T-cell (primary cell): Measurements from ENCODE around the gene FA2H. TPM values are rescaled to one million over a fixed set of nuclear protein-coding genes. Genes with fewer than 3 reads are reported as not detected.

ENCODE experiments used
- ATAC-seq, 4 experiments: fragments of 200-7000 bp in 3 of 4; fragments of 150-1000 bp in 1 of 4; cut with Tn5 transposase; replicated peaks in 1 of 4; 1 replicate in 3 of 4; 2 replicates in 1 of 4; pipeline ENCODE4 v1.10.0; 2021; ENCODE audit warnings: moderate library complexity in 3 of 4, mild to moderate bottlenecking in 2 of 4, moderate number of reproducible peaks in 1 of 4
- CTCF ChIA-PET, 2 donors: fragments of 300-600 bp; sonication (Branson Sonifier 250); formaldehyde crosslinking; loops; one replicate each; lab custom pipeline; 2022; ENCODE audit warnings: antibody characterized with exemption in 2 of 2; lab: Charles Lee
- POLR2A ChIA-PET, 2 donors: fragments of 300-600 bp; sonication (Branson Sonifier 250); formaldehyde crosslinking; loops; one replicate each; lab custom pipeline; 2022; ENCODE audit warnings: antibody characterized with exemption in 2 of 2; lab: Charles Lee
- DNase-seq, 35 experiments: peaks; one replicate each; pipeline versions ENCODE4 v3.0.0 to v3.0.0-alpha.2; 2013 to 2023
- H3K27ac ChIP-seq: one replicate; pipeline ENCODE4 v1.5.1; 2013; ENCODE audit warnings: low read length
- H3K27me3 ChIP-seq, 2 experiments: replicated peaks in 1 of 2; 1 replicate in 1 of 2; 2 replicates in 1 of 2; pipeline versions ENCODE4 v1.6.1 to v1.7.0; 2013; ENCODE audit warnings: low read length in 1 of 2, mixed read lengths in 1 of 2; ENCODE audit not compliant: control insufficient read depth in 2 of 2, insufficient read depth in 2 of 2; ENCODE audit errors: extremely low read depth in 1 of 2
- H3K36me3 ChIP-seq, 2 donors: 1 replicate in 1 of 2; 2 replicates in 1 of 2; pipeline versions ENCODE4 v1.6.1 to v1.7.0; 2013; ENCODE audit warnings: low read length in 1 of 2; ENCODE audit not compliant: control insufficient read depth in 2 of 2, insufficient read depth in 1 of 2; ENCODE audit errors: extremely low read depth in 1 of 2
- H3K4me1 ChIP-seq, 2 experiments: 1 replicate in 1 of 2; 2 replicates in 1 of 2; pipeline versions ENCODE4 v1.6.1 to v1.7.0; 2013; ENCODE audit warnings: low read length in 2 of 2, mixed read lengths in 1 of 2; ENCODE audit not compliant: insufficient read depth in 2 of 2, control insufficient read depth in 1 of 2; ENCODE audit errors: extremely low read depth in 1 of 2
- H3K4me3 ChIP-seq, 2 donors: 1 replicate in 1 of 2; 2 replicates in 1 of 2; pipeline versions ENCODE4 v1.5.1 to v1.7.0; 2013; ENCODE audit warnings: mild to moderate bottlenecking in 2 of 2, low read length in 1 of 2, moderate library complexity in 1 of 2; ENCODE audit not compliant: control insufficient read depth in 1 of 2; ENCODE audit errors: extremely low read depth in 1 of 2
- H3K9me3 ChIP-seq: 2 replicates; pipeline ENCODE4 v1.7.0; 2013
- H3K27ac Mint-ChIP-seq, 2 donors: one replicate each; pipeline ENCODE4 v1.8.0; 2020 to 2021; ENCODE audit warnings: mild to moderate bottlenecking in 2 of 2, mixed read lengths in 2 of 2
- H3K27me3 Mint-ChIP-seq, 2 donors: one replicate each; pipeline ENCODE4 v1.8.0; 2021 to 2022; ENCODE audit warnings: mixed read lengths in 2 of 2
- H3K36me3 Mint-ChIP-seq: one replicate; pipeline ENCODE4 v1.8.0; 2021; ENCODE audit warnings: mixed read lengths
- H3K4me1 Mint-ChIP-seq, 3 donors: one replicate each; pipeline ENCODE4 v1.8.0; 2020 to 2022; ENCODE audit warnings: mixed read lengths in 3 of 3, mild to moderate bottlenecking in 1 of 3
- H3K4me3 Mint-ChIP-seq, 3 donors: one replicate each; pipeline ENCODE4 v1.8.0; 2020 to 2022; ENCODE audit warnings: mild to moderate bottlenecking in 3 of 3, mixed read lengths in 3 of 3, moderate library complexity in 3 of 3
- H3K9me3 Mint-ChIP-seq, 3 donors: one replicate each; pipeline ENCODE4 v1.8.0; 2020 to 2022; ENCODE audit warnings: mixed read lengths in 3 of 3
- WGBS: methylation state at CpG from one replicate; pipeline ENCODE4 v1.1.5; 2013; ENCODE audit warnings: missing lambda C conversion rate; ENCODE audit not compliant: insufficient coverage; 5-methylcytosine and 5-hydroxymethylcytosine counted together
- total RNA-seq, 35 experiments: library from RNA in 6 of 35; stranded (reverse) in 6 of 35; fragments of 120-200 nt in 1 of 35; gene quantifications; one replicate each; pipeline versions ENCODE4 v1.2.1 to v1.2.4 and lab custom pipeline; 2013 to 2026

FA2H gene
- total RNA-seq, 5 donors from 2014 or later (not counting 1 experiment from before 2014, with no cell fraction given) = 0.23 to 0.39 (median 0.35) TPM; not detected in 2

DNA sequence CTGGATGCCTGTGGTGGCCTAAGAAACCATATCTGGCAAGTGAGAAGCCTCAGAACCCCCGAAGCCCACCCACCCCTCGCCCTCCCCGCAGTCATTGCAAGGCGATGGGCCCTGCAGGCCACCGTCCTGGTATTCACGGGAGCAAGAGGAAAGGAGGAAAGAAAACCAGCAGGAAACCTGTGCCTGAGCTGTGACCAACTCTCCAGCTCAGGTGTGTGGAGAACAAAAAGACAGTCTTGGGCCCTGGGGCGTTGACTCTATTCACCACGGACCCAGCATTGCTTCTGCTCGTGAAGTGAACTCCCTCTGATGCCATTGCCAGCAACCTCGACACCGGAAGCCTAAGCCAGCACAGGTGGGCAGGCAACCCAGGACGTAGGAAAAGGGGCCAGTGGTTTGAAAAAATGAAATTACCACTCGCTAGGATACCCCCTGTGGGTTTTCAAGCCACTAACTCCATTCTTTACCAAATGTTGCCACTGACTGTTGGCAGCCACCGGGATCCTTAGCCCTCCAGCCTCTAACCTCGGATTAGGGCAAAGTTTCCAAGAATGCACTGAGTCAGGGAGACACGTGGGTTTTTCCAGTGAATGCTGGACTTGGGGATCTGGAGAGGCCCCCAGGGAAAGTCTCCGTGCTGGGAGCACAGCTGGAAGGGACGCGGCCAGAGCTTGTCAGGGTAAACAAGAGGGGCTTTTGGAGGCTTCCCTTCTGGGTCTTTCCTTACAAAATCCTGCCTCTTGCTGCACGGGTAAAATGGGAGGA, 25.1 kb downstream of the FA2H start:
- H3K27me3 Mint-ChIP-seq = peaks cover 6 to 8% of the 10 kb centered on the region in 2 donors
- no peaks in the 10 kb centered on the region for H3K9me3 Mint-ChIP-seq
- Histone ChIP-seq H3K27me3 (peaks cover 0 to 18% of the 10 kb centered on the region in 2 experiments), H3K27ac (no peak overlapping the region), H3K4me1 (no peaks in the 10 kb centered on the region), H3K36me3 (no peaks in the 10 kb centered on the region), H3K4me3 (no peak overlapping the region), H3K9me3 (no peaks in the 10 kb centered on the region)
- no peaks in the 10 kb centered on the region for H3K36me3 Mint-ChIP-seq
- no peak overlapping the region for H3K4me3 Mint-ChIP-seq
- ChIA-PET POLR2A (no interaction called here), CTCF (no interaction called here)
- no peak for DNase-seq
- H3K4me1 Mint-ChIP-seq = no peaks in the 10 kb centered on the region
- 75% methylated on average over 13 of the region's 20 CpGs for WGBS
- no peak overlapping the region for H3K27ac Mint-ChIP-seq
- ATAC-seq = no peak

DNA sequence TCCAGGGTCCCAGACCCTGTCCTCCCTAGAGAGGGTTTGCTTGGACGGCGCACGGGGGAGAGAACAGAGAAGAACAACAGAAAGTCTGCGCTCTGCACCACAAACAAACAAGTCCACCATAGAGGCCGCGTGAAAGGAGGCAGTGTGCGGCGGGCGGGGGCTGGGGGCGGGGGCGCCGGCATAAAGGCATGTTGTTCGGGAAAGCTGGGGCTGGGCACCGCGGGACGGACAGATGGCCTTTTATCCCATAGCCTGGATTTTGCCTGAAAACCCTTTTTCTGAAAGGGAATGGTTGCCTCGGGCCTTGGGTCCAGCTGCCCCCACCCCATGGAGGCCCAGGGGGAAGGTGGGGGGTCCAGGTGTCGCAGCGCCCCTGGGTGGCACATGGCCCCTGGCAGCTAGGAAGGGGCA, 26.0 kb downstream of the FA2H start:
- H3K4me1 ChIP-seq = no peaks in the 10 kb centered on the region
- Mint-ChIP-seq H3K9me3 (no peaks in the 10 kb centered on the region), H3K4me1 (no peaks in the 10 kb centered on the region), H3K27ac (no peak overlapping the region), H3K36me3 (no peaks in the 10 kb centered on the region), H3K4me3 (no peak overlapping the region), H3K27me3 (peaks cover 5 to 6% of the 10 kb centered on the region in 2 donors)
- H3K4me3 ChIP-seq = no peak overlapping the region
- no peak for ATAC-seq
- 93% methylated on average over 4 of the region's 19 CpGs for WGBS
- ChIA-PET POLR2A (no interaction called here), CTCF (no interaction called here)
- peaks cover 0 to 22% of the 10 kb centered on the region in 2 experiments for H3K27me3 ChIP-seq
- H3K27ac ChIP-seq = no peak overlapping the region
- H3K36me3 ChIP-seq = no peaks in the 10 kb centered on the region
- no peaks in the 10 kb centered on the region for H3K9me3 ChIP-seq
- no peak for DNase-seq

DNA sequence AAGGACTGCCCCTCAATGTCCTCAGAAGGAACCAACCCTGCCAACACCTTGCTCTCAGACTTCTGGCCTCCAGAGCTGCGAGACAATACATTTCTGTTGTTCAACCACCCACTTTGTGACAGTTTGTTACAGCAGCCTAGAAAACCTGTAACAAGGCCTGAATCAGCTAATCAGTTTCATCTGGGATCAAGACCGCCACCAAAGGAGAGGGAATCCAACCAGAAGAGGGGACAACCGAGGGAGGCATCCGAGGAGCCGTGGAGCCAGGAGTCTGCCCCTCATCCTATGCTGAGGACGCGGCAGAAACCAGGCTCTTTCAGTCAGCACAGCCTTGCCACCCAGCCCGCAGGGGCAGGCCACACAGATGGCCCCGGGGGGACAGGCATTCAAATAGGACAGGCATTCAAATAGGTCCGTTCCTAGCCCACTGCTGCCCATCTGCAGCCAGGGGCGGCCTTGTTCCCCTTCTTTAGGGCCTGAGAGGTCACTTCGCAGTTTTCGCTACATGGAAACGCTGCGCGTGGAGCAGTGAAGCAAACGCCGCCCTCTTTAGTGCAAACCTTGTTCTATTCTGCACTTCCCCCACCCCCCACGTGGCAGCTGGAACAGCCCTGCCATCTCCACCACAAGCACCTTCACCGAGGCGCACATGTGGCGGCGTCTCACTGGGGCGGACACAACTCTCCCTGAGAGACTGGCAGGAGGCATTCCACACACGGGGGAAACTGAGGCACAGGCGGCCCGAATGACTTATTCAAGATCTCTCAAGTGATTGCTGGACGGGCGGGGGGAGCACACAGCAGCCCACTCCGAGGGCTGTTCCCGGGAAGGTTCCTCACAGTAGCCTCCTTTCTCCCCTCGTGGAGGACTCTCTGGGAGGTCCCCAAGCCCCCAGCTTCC, 26.7 kb downstream of the FA2H start:
- peaks cover 0 to 23% of the 10 kb centered on the region in 2 experiments for H3K27me3 ChIP-seq
- H3K36me3 ChIP-seq = no peaks in the 10 kb centered on the region
- Mint-ChIP-seq H3K4me3 (no peak overlapping the region), H3K27ac (no peak overlapping the region), H3K36me3 (no peaks in the 10 kb centered on the region), H3K4me1 (no peaks in the 10 kb centered on the region), H3K9me3 (no peaks in the 10 kb centered on the region), H3K27me3 (peaks cover 5% of the 10 kb centered on the region in 2 donors)
- H3K9me3 ChIP-seq = no peaks in the 10 kb centered on the region
- DNase-seq (no peak), ATAC-seq (no peak)
- no peaks in the 10 kb centered on the region for H3K4me1 ChIP-seq
- no peak overlapping the region for H3K27ac ChIP-seq
- 86% methylated on average over 31 of the region's 32 CpGs for WGBS
- CTCF ChIA-PET = no interaction called here
- no peak overlapping the region for H3K4me3 ChIP-seq
- POLR2A ChIA-PET = no interaction called here

DNA sequence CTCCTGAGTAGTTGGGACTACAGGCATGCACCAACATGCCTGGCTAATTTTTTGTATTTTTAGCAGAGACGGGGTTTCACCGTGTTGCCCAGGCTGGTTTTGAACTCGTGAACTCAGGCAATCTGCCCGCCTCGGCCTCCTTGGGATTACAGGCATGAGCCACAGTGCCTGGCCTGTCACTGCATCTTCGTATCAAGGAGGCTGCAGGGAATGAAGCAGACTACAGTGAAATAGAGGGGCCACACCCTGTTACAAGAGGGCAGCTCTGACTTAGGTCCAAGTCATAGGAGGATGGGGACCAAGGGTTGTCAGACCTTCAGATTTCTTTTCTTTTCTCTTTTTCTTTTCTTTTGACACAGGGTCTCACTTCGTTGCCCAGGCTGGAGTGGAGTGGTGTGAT, 28.7 kb downstream of the FA2H start:
- Histone ChIP-seq H3K4me1 (no peaks in the 10 kb centered on the region), H3K4me3 (no peak overlapping the region), H3K27ac (no peak overlapping the region), H3K36me3 (no peaks in the 10 kb centered on the region), H3K27me3 (peaks cover 0 to 21% of the 10 kb centered on the region in 2 experiments), H3K9me3 (no peaks in the 10 kb centered on the region)
- Mint-ChIP-seq H3K9me3 (no peaks in the 10 kb centered on the region), H3K4me1 (no peaks in the 10 kb centered on the region), H3K4me3 (no peak overlapping the region), H3K27ac (no peak overlapping the region), H3K27me3 (no peaks in the 10 kb centered on the region), H3K36me3 (no peaks in the 10 kb centered on the region)
- DNase-seq = no peak
- CTCF ChIA-PET = no interaction called here
- no peak for ATAC-seq
- POLR2A ChIA-PET = no interaction called here
- 68% methylated on average over 5 of the region's 7 CpGs for WGBS

DNA sequence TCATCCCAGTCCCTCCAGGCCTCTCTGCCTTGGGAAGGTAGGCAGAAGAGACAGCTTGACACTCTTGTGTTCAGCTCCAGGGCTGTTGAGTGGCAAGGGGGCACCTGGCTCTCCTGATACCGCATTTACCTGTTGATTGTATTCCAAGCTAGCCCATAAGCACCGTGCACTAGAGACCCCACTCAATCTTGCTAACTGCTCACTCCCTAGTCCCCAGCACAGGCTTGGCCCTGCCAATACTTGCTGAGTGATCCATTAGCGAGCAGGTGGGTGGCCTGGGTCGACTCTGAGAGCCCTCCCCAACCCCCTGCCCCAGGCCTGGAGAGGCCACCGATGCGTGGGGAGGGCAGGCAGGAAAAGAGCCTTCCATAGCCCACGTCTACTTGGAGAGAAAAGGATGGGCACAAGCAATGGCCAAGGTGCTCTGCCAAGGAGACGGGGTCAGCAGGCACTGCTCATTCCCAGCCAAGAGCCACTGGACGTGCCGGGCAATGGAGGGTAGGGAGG, 29.5 kb downstream of the FA2H start:
- 77% methylated on average over 9 of the region's 10 CpGs for WGBS
- H3K4me3 Mint-ChIP-seq = no peak overlapping the region
- H3K4me1 Mint-ChIP-seq = no peaks in the 10 kb centered on the region
- Histone ChIP-seq H3K4me3 (no peak overlapping the region), H3K36me3 (no peaks in the 10 kb centered on the region), H3K9me3 (no peaks in the 10 kb centered on the region), H3K27ac (no peak overlapping the region), H3K27me3 (peaks cover 0 to 21% of the 10 kb centered on the region in 2 experiments), H3K4me1 (no peaks in the 10 kb centered on the region)
- ChIA-PET POLR2A (no interaction called here), CTCF (no interaction called here)
- ATAC-seq (no peak), DNase-seq (no peak)
- no peak overlapping the region for H3K27ac Mint-ChIP-seq
- H3K36me3 Mint-ChIP-seq = no peaks in the 10 kb centered on the region
- no peaks in the 10 kb centered on the region for H3K9me3 Mint-ChIP-seq
- no peaks in the 10 kb centered on the region for H3K27me3 Mint-ChIP-seq

DNA sequence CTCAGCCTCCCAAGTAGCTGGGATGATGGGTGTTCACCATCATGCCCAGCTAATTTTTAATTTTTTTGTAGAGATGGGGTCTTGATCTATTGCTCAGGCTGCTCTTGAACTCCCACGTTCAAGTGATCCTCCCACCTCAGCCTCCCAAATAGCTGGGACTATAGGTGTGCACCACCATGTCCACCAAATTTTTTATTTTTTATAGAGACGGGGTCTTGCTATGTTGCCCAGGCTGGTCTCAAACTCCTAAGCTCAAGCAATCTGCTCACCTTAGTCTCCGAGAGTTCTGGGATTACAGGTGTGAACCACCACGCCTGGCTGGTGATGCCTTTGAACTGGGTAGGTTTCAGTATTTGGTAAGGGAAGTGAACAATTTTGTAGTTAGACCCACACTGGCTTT, 30.1 kb downstream of the FA2H start:
- 100% methylated on average over 3 of the region's 4 CpGs for WGBS
- Histone ChIP-seq H3K27ac (no peak overlapping the region), H3K36me3 (no peaks in the 10 kb centered on the region), H3K9me3 (no peaks in the 10 kb centered on the region), H3K4me3 (no peak overlapping the region), H3K27me3 (peaks cover 0 to 25% of the 10 kb centered on the region in 2 experiments), H3K4me1 (no peaks in the 10 kb centered on the region)
- Mint-ChIP-seq H3K4me1 (no peaks in the 10 kb centered on the region), H3K36me3 (no peaks in the 10 kb centered on the region), H3K9me3 (no peaks in the 10 kb centered on the region), H3K27ac (no peak overlapping the region), H3K27me3 (peaks cover 3 to 5% of the 10 kb centered on the region in 2 donors), H3K4me3 (no peak overlapping the region)
- DNase-seq (no peak), ATAC-seq (no peak)
- ChIA-PET POLR2A (no interaction called here), CTCF (no interaction called here)
